Activated CD8-positive, alpha-beta memory T cell treated with anti-CD3 and anti-CD28 coated beads, Interleukin-2, amount 10 ng/mL, durations not matched to agents 7 days and 5 days (primary cell): Measurements from ENCODE around the gene HOXD10. TPM values are rescaled to one million over a fixed set of nuclear protein-coding genes. Genes with fewer than 3 reads are reported as not detected.
A peak's percentile ranks its signal among the peaks of the same experiment; 100 is the strongest.

Source experiments
- ATAC-seq: fragments of 150-1000 bp; cut with Tn5 transposase; one replicate; pipeline ENCODE4 v1.10.0; 2021; ENCODE audit warnings: moderate library complexity
- CTCF ChIA-PET: fragments of 350-600 bp; sonication (Branson Sonifier 250); formaldehyde crosslinking; loops from one replicate; lab custom pipeline; 2021; ENCODE audit warnings: antibody characterized with exemption; lab: Charles Lee
- DNase-seq: peaks from one replicate; pipeline ENCODE4 v3.0.0-alpha.2; 2020
- H3K27ac Mint-ChIP-seq: one replicate; pipeline ENCODE4 v1.8.0; 2021; ENCODE audit warnings: mild to moderate bottlenecking, mixed read lengths
- H3K27me3 Mint-ChIP-seq: one replicate; pipeline ENCODE4 v1.8.0; 2021; ENCODE audit warnings: mixed read lengths
- H3K36me3 Mint-ChIP-seq: one replicate; pipeline ENCODE4 v1.8.0; 2021; ENCODE audit warnings: mild to moderate bottlenecking, mixed read lengths
- H3K4me1 Mint-ChIP-seq: one replicate; pipeline ENCODE4 v1.8.0; 2021; ENCODE audit warnings: mixed read lengths
- H3K4me3 Mint-ChIP-seq: one replicate; pipeline ENCODE4 v1.8.0; 2021; ENCODE audit warnings: mild to moderate bottlenecking, moderate library complexity, mixed read lengths
- H3K9me3 Mint-ChIP-seq: one replicate; pipeline ENCODE4 v1.8.0; 2022; ENCODE audit warnings: low read depth, mixed read lengths
- total RNA-seq, 2 experiments: library from RNA; stranded (reverse); gene quantifications; one replicate each; pipeline ENCODE4 v1.2.3, GENCODE V29; 2021

HOXD10 gene
- total RNA-seq, 2 experiments from 2014 or later = not detected

GRCh38 chr2:176148751-176149421, 32.3 kb downstream of the HOXD10 start:
- Mint-ChIP-seq H3K9me3 (no peaks in the 10 kb centered on the region), H3K4me3 (no peak overlapping the region), H3K27me3 (peaks cover 93% of the 10 kb centered on the region), H3K4me1 (no peaks in the 10 kb centered on the region), H3K27ac (no peak overlapping the region), H3K36me3 (no peaks in the 10 kb centered on the region)
- DNase-seq (no peak), ATAC-seq (no peak)
- CTCF ChIA-PET = no interaction called here

DNA sequence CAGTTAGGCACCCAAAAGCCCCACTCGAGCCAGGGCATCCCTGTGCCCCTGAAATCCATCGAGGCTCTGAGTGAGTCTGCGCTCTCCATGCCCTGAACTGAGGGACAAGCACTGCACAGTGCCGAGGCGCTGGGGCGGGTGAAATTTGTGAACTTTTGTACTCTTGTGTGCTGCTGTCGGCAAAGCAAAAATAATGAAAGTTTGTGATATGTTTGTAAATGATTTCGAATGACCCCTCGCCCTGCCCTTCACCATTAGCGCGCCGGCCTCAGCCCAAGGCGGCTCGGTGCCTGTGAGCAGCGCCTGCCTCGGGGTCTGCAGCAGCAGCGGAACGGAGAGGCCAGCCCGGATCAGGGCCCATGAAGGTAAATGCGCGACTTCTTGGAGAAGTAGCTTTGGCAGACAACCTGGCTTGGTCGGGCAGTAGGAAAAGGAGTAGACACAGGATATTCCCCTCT, 32.9 kb downstream of the HOXD10 start:
- H3K27ac Mint-ChIP-seq = no peak overlapping the region

DNA sequence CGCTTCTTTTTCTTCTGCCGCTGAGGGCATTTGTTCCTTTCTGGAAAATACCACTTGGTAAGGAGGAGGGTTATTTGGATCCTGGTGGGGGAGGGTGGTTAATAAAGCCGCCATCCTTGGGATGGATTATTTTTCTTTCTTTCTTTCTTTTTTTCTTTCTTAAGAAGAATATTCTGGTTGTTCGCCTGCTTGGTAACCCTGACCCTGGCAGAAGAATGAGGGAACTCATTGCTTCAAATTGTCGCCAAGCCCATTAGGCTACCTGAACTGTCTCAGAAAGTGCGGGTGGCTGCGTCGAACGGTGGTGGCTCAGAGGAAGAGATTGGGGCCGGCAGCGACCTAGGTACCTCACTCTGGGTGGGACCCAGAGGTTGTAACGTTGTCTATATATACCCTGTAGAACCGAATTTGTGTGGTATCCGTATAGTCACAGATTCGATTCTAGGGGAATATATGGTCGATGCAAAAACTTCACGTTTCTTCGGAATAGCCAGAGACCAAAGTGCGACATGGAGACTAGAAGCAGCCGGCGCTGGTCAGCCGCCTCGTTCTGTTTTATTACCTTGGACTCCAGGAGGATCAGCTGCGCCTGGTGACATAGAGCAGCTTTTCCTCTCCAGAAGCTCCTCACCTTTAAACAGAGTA, 33.5 kb downstream of the HOXD10 start:
- Mint-ChIP-seq H3K4me1 (no peaks in the 10 kb centered on the region), H3K9me3 (no peaks in the 10 kb centered on the region), H3K27me3 (peaks cover 95% of the 10 kb centered on the region), H3K36me3 (no peaks in the 10 kb centered on the region), H3K4me3 (no peak overlapping the region), H3K27ac (no peak overlapping the region)
- DNase-seq = no peak
- no peak for ATAC-seq
- CTCF ChIA-PET = interaction anchor here (1.9 kb wide), 2 partner anchors 9 to 23 kb away, joined by 4 to 15 read pairs; no protein-coding TSS in a partner anchor

More for the DNA sequence above, 32.9 kb downstream of the HOXD10 start:
- H3K4me1 Mint-ChIP-seq = no peaks in the 10 kb centered on the region
- H3K4me3 Mint-ChIP-seq = no peak overlapping the region
- H3K9me3 Mint-ChIP-seq = no peaks in the 10 kb centered on the region
- CTCF ChIA-PET = interaction anchor here (1.9 kb wide), 1 partner anchor 22 kb away, joined by 4 read pairs; no protein-coding TSS in a partner anchor
- DNase-seq = no peak
- peaks cover 95% of the 10 kb centered on the region for H3K27me3 Mint-ChIP-seq
- no peak for ATAC-seq
- H3K36me3 Mint-ChIP-seq = no peaks in the 10 kb centered on the region

- Mint-ChIP-seq H3K27ac (no peak overlapping the region), H3K27me3 (peaks cover 95% of the 10 kb centered on the region), H3K9me3 (no peaks in the 10 kb centered on the region), H3K36me3 (no peaks in the 10 kb centered on the region), H3K4me1 (no peaks in the 10 kb centered on the region), H3K4me3 (no peak overlapping the region)
- DNase-seq = no peak
- no peak for ATAC-seq
- CTCF ChIA-PET = interaction anchor here (1.9 kb wide), 2 partner anchors 10 to 24 kb away, joined by 4 to 15 read pairs; no protein-coding TSS in a partner anchor
These were observed 34.2 kb downstream of the HOXD10 start for GRCh38 chr2:176150584-176151441.

DNA sequence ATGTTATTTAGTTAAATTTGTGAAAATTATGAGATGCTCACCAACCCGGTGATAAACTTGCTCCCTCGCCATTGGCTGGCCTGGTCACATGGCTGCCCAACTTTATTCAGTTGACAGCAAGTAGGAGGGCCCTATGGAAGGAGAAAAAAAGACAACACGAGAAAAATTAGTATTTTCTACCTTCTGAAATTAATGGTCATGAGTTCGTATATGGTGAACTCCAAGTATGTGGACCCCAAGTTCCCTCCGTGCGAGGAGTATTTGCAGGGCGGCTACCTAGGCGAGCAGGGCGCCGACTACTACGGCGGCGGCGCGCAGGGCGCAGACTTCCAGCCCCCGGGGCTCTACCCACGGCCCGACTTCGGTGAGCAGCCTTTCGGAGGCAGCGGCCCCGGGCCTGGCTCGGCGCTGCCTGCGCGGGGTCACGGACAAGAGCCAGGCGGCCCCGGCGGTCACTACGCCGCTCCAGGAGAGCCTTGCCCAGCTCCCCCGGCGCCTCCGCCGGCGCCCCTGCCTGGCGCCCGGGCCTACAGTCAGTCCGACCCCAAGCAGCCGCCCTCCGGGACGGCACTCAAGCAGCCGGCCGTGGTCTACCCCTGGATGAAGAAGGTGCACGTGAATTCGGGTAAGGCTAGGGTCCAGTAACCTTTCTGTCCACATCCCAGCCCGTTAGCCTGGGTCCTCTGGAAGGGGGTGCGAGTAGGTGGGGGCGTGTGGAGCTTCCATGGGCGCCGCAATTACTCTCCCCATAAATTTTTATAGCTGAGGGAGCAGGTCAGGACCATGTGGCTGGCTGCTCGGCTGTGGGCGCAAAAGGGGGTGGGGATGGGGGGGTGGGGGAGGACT, 35.1 kb downstream of the HOXD10 start, which contains the start of gene HOXD4:
Gene HOXD4, plus strand, starts transcription at position 109 of the 846 bp plus-strand sequence. Its CDS starts 84 bp downstream, at position 193.
- DNase-seq = no peak
- Mint-ChIP-seq H3K4me3 (no peak within 1 kb of the TSS), H3K9me3 (no peaks in the 10 kb centered on the region), H3K27ac (no peak within 1 kb of the TSS), H3K4me1 (no peaks in the 10 kb centered on the region), H3K27me3 (peaks cover 95% of the 10 kb centered on the region), H3K36me3 (no peaks in the 10 kb centered on the region)
- CTCF ChIA-PET = interaction anchor here (1.1 to 1.9 kb wide), 3 partner anchors 11 to 25 kb away, joined by 3 to 15 read pairs (median 4); no protein-coding TSS in a partner anchor
- no peak for ATAC-seq

GRCh38 chr2:176152350-176153181, 36.0 kb downstream of the HOXD10 start:
- Mint-ChIP-seq H3K27me3 (peaks cover 91% of the 10 kb centered on the region), H3K36me3 (no peaks in the 10 kb centered on the region), H3K9me3 (no peaks in the 10 kb centered on the region), H3K27ac (no peak overlapping the region), H3K4me1 (peaks cover 2% of the 10 kb centered on the region), H3K4me3 (no peak overlapping the region)
- ATAC-seq = no peak
- CTCF ChIA-PET = interaction anchor here (1.1 to 1.3 kb wide), 2 partner anchors 20 to 401 kb away, joined by 3 to 4 read pairs; no protein-coding TSS in a partner anchor
- no peak for DNase-seq

GRCh38 chr2:176154576-176155252, 38.1 kb downstream of the HOXD10 start:
- Mint-ChIP-seq H3K36me3 (peaks cover 2% of the 10 kb centered on the region), H3K4me1 (peaks cover 4% of the 10 kb centered on the region), H3K4me3 (no peak overlapping the region), H3K27ac (no peak overlapping the region), H3K9me3 (no peaks in the 10 kb centered on the region), H3K27me3 (peaks cover 87% of the 10 kb centered on the region)
- ATAC-seq (no peak), DNase-seq (no peak)
- CTCF ChIA-PET = interaction anchor here (1.1 to 2.7 kb wide), 4 partner anchors 10 to 400 kb away, joined by 4 to 14 read pairs (median 6); no protein-coding TSS in a partner anchor

DNA sequence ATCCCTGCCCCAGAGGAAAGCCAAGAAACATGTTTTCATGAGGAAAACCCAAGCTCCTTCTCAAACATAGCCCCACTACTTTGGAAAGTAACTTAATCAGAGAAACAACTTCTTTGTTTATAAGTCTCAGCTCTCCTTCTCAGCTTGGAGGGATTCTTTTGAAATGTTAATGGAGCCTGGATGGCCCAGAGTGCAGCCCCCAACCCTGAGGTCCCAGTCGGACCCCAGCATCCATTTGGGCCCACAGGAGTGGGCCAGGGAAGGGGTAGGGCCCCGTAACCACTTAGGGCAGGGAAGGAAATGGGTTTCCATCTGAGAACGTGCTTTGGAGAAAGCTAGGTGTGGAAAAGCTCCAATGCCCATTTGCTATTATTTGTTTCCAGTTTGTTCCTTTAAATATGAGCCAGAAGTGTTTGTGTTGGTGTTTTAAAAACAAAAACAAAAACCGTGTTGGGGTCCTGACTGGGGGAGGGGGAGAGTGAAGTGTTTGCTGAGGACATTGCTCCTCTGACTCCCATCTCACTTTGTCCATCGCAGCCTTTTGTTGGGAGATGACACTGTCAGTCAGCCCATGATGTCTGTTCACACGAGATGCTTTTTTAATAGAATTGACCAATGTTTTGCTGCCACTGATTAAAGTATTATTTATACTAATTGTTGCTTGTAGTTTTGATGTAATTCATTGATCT, 38.9 kb downstream of the HOXD10 start:
- no peaks in the 10 kb centered on the region for H3K9me3 Mint-ChIP-seq
- DNase-seq (no peak), ATAC-seq (no peak)
- peaks cover 4% of the 10 kb centered on the region for H3K4me1 Mint-ChIP-seq
- H3K27ac Mint-ChIP-seq = no peak overlapping the region
- peaks cover 87% of the 10 kb centered on the region for H3K27me3 Mint-ChIP-seq
- no peak overlapping the region for H3K4me3 Mint-ChIP-seq
- CTCF ChIA-PET = interaction anchor here (1.0 to 2.7 kb wide), 6 partner anchors 15 to 482 kb away, joined by 3 to 14 read pairs (median 4); no protein-coding TSS in a partner anchor
- peaks cover 2% of the 10 kb centered on the region for H3K36me3 Mint-ChIP-seq

- ATAC-seq (no peak), DNase-seq (no peak)
- H3K9me3 Mint-ChIP-seq = no peaks in the 10 kb centered on the region
- H3K4me3 Mint-ChIP-seq = no peak overlapping the region
- no peak overlapping the region for H3K27ac Mint-ChIP-seq
- H3K27me3 Mint-ChIP-seq = peaks cover 87% of the 10 kb centered on the region
- CTCF ChIA-PET = interaction anchor here (1.0 to 2.7 kb wide), 4 partner anchors 16 to 482 kb away, joined by 3 to 7 read pairs (median 3); no protein-coding TSS in a partner anchor
- H3K4me1 Mint-ChIP-seq = peaks cover 4% of the 10 kb centered on the region
- H3K36me3 Mint-ChIP-seq = peaks cover 2% of the 10 kb centered on the region
These were observed 39.8 kb downstream of the HOXD10 start for GRCh38 chr2:176156301-176156806.

DNA sequence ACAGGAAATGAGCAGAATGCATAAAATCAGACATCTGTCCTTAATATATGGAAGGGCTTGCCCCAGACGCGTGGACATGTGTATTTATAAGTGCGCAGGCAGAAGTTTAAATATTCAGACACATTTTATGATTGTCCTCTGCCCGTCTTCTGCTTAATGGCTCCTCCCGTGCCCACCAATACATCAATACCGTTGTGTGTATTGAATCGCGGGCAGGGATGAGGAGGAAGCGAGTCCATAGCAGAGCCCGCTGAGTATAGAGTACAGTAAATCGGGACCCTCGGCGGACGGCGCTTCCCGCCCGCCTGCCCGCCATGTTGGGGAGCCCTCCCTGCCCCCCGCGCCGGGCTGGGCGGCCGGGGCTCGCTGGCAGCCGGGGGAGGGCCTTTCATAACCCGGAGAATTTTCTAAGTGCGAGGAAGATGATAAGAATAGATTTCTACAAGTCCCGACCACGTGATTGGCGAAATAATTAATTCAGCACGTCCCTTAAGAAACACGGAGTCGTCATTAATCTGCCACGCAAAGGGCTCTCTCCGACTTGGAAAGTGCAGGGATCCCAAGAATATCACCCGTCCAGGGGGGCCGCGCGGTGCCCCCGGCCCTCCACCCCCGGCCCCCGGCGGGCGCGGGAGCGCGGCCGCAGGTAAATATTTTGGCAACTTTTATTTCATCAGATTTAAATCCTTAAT, 40.4 kb downstream of the HOXD10 start, which contains the start of gene HOXD3:
Gene HOXD3, plus strand, starts transcription at position 501 of the 692 bp plus-strand sequence. CDS start 11,808 bp downstream, outside the sequence.
- H3K27me3 Mint-ChIP-seq = peaks cover 88% of the 10 kb centered on the region
- H3K27ac Mint-ChIP-seq = peak within 1 kb of the TSS; percentile 22
- CTCF ChIA-PET = interaction anchor here (1.6 kb wide), 1 partner anchor 481 kb away, joined by 3 read pairs; no protein-coding TSS in a partner anchor
- DNase-seq = no peak
- peaks cover 4% of the 10 kb centered on the region for H3K4me1 Mint-ChIP-seq
- ATAC-seq = no peak
- H3K4me3 Mint-ChIP-seq = no peak within 1 kb of the TSS
- H3K36me3 Mint-ChIP-seq = peaks cover 2% of the 10 kb centered on the region
- H3K9me3 Mint-ChIP-seq = no peaks in the 10 kb centered on the region
